Thyroid gland (tissue), 4 donors: Measurements from ENCODE around the gene XRRA1.

ENCODE experiments used
- CTCF ChIP-seq, 6 experiments: fragments of 200-600 bp in 3 of 6; fragments of 450-650 bp in 3 of 6; sonication (generic) in 3 of 6; IDR thresholded peaks; one replicate each; pipeline ENCODE4 v1.5.1; 2016 to 2019; ENCODE audit warnings: antibody characterized with exemption in 6 of 6, mild to moderate bottlenecking in 2 of 6, inconsistent platforms in 1 of 6, moderate library complexity in 1 of 6
- POLR2A ChIP-seq, 2 donors: fragments of 450-650 bp; IDR thresholded peaks; one replicate each; pipeline ENCODE4 v1.6.1; 2017; ENCODE audit warnings: antibody characterized with exemption in 2 of 2, mild to moderate bottlenecking in 2 of 2, moderate library complexity in 1 of 2

- no peak for TF ChIP-seq POLR2A (IDR thresholded peaks at IDR 0.05)
- no peak for TF ChIP-seq CTCF (IDR thresholded peaks at IDR 0.05)
Observed at GRCh38 chr11:74954199-74954598, 5.3 kb upstream of the XRRA1 start.
